H1 (cell line): ENCODE measurements around the gene PSG1. TPM values are rescaled to one million over a fixed set of nuclear protein-coding genes. Genes with fewer than 3 reads are reported as not detected.

ENCODE experiments used
- CTCF ChIA-PET: fragments of 300-600 bp; sonication (Branson Sonifier 250); formaldehyde crosslinking; loops from one replicate; lab custom pipeline; 2021; ENCODE audit not compliant: partially characterized antibody; lab: Charles Lee
- POLR2A ChIA-PET: fragments of 300-600 bp; sonication (Branson Sonifier 250); formaldehyde crosslinking; loops from one replicate; lab custom pipeline; 2021; ENCODE audit warnings: inconsistent platforms; ENCODE audit not compliant: partially characterized antibody; lab: Charles Lee
- DNase-seq, 2 experiments: peaks; one replicate each; pipeline versions ENCODE4 v3.0.0 to v3.0.0-alpha.2; 2010 to 2022; ENCODE audit warnings: low spot score in 2 of 2, low read depth in 1 of 2, mixed read lengths in 1 of 2
- FAIRE-seq: peaks from 2 replicates; lab custom pipeline; 2011; peaks lifted over from hg19 to GRCh38; lab: Jason Lieb, UNC
- H2AFZ ChIP-seq: 2 replicates; pipeline ENCODE4 v1.8.1; 2012; ENCODE audit warnings: low read length, inconsistent platforms
- H2AK5ac ChIP-seq: 2 replicates; pipeline ENCODE4 v1.6.1; 2013; ENCODE audit warnings: low read depth, low read length
- H2BK120ac ChIP-seq: replicated peaks from 2 replicates; pipeline ENCODE3; 2013; ENCODE audit warnings: low read depth, low read length, inconsistent platforms
- H2BK12ac ChIP-seq: 2 replicates; pipeline ENCODE4 v1.6.1; 2013; ENCODE audit warnings: low read depth, low read length
- H2BK15ac ChIP-seq: 2 replicates; pipeline ENCODE4 v1.6.1; 2013; ENCODE audit warnings: low read length
- H2BK20ac ChIP-seq: 2 replicates; pipeline ENCODE4 v1.6.1; 2013; ENCODE audit warnings: low read length
- H2BK5ac ChIP-seq: 2 replicates; pipeline ENCODE4 v1.6.1; 2013; ENCODE audit warnings: low read depth, low read length
- H3K14ac ChIP-seq: 2 replicates; pipeline ENCODE4 v1.6.1; 2013; ENCODE audit warnings: inconsistent platforms; ENCODE audit not compliant: insufficient read length
- H3K18ac ChIP-seq: 2 replicates; pipeline ENCODE4 v1.6.1; 2013; ENCODE audit warnings: low read length; ENCODE audit errors: extremely low read depth
- H3K23ac ChIP-seq: 2 replicates; pipeline ENCODE4 v1.6.1; 2013; ENCODE audit warnings: inconsistent platforms; ENCODE audit not compliant: insufficient read length
- H3K23me2 ChIP-seq: 2 replicates; pipeline ENCODE4 v1.6.1; 2013; ENCODE audit warnings: low read depth, low read length
- H3K27ac ChIP-seq: 2 replicates; pipeline ENCODE4 v1.6.1; 2011; ENCODE audit warnings: low read depth, low read length, inconsistent platforms
- H3K27me3 ChIP-seq, 4 experiments: replicated peaks in 1 of 4; 1 replicate in 1 of 4; 2 replicates in 3 of 4; pipeline versions ENCODE4 v1.6.1 to v1.8.1; 2011 to 2013; ENCODE audit warnings: low read length in 3 of 4, mild to moderate bottlenecking in 3 of 4, inconsistent platforms in 2 of 4, mixed read lengths in 2 of 4, moderate library complexity in 1 of 4; ENCODE audit not compliant: control insufficient read depth in 3 of 4, insufficient read depth in 3 of 4; ENCODE audit errors: extremely low read depth in 1 of 4
- H3K36me3 ChIP-seq, 4 experiments: 2 replicates each; pipeline versions ENCODE4 v1.6.1 to v1.8.1; 2011 to 2013; ENCODE audit warnings: mild to moderate bottlenecking in 4 of 4, low read length in 3 of 4, moderate library complexity in 2 of 4, control low read depth in 1 of 4, inconsistent platforms in 1 of 4; ENCODE audit not compliant: insufficient read depth in 4 of 4, control insufficient read depth in 2 of 4
- H3K4ac ChIP-seq: replicated peaks from 2 replicates; pipeline ENCODE3; 2013; ENCODE audit warnings: low read length, low read depth, mixed read lengths, inconsistent platforms; ENCODE audit not compliant: insufficient read length
- H3K4me1 ChIP-seq, 4 experiments: replicated peaks in 1 of 4; 1 replicate in 1 of 4; 2 replicates in 3 of 4; pipeline versions ENCODE4 v1.6.1 to v1.8.1; 2011 to 2013; ENCODE audit warnings: low read length in 3 of 4, inconsistent platforms in 2 of 4, mixed read lengths in 1 of 4; ENCODE audit not compliant: insufficient read depth in 4 of 4, control insufficient read depth in 3 of 4
- H3K4me2 ChIP-seq, 2 experiments: 2 replicates each; pipeline versions ENCODE4 v1.6.1 to v1.8.1; 2011 to 2013; ENCODE audit warnings: low read depth in 2 of 2, low read length in 2 of 2, control low read depth in 1 of 2, inconsistent platforms in 1 of 2, mild to moderate bottlenecking in 1 of 2; ENCODE audit not compliant: insufficient read depth in 1 of 2
- H3K4me3 ChIP-seq, 4 experiments: fragments of 200-600, 300-600 bp in 1 of 4; sonication (generic), shearing (Covaris generic), sonication (Bioruptor Twin) in 1 of 4; 2 replicates each; pipeline versions ENCODE4 v1.5.1 to v1.8.1; 2011 to 2016; ENCODE audit warnings: low read length in 4 of 4, low read depth in 3 of 4, control low read depth in 2 of 4, inconsistent platforms in 2 of 4, mild to moderate bottlenecking in 2 of 4, mixed read lengths in 1 of 4, moderate library complexity in 1 of 4; ENCODE audit not compliant: insufficient read depth in 2 of 4; ENCODE audit errors: extremely low read depth in 1 of 4
- H3K56ac ChIP-seq: replicated peaks from 2 replicates; pipeline ENCODE3; 2013; ENCODE audit warnings: low read depth, mild to moderate bottlenecking, mixed read lengths, low read length, inconsistent platforms; ENCODE audit not compliant: insufficient read length
- H3K79me1 ChIP-seq: 2 replicates; pipeline ENCODE4 v1.6.1; 2013; ENCODE audit warnings: low read depth, low read length, control low read depth
- H3K79me2 ChIP-seq, 2 experiments: 2 replicates each; pipeline versions ENCODE4 v1.6.1 to v1.8.1; 2012 to 2013; ENCODE audit warnings: low read length in 2 of 2, mild to moderate bottlenecking in 2 of 2, inconsistent platforms in 1 of 2; ENCODE audit not compliant: insufficient read depth in 2 of 2, control insufficient read depth in 1 of 2
- H3K9ac ChIP-seq, 4 experiments: replicated peaks in 1 of 4; 1 replicate in 1 of 4; 2 replicates in 3 of 4; pipeline versions ENCODE4 v1.6.1 to v1.8.1; 2011 to 2013; ENCODE audit warnings: low read depth in 3 of 4, low read length in 3 of 4, control low read depth in 2 of 4, mild to moderate bottlenecking in 2 of 4, moderate library complexity in 2 of 4, inconsistent platforms in 1 of 4; ENCODE audit errors: extremely low read depth in 1 of 4
- H3K9me3 ChIP-seq, 2 experiments: 2 replicates each; pipeline versions ENCODE4 v1.6.1 to v1.8.1; 2012 to 2013; ENCODE audit warnings: mild to moderate bottlenecking in 2 of 2, moderate library complexity in 2 of 2, control low read depth in 1 of 2, inconsistent platforms in 1 of 2, low read depth in 1 of 2, low read length in 1 of 2, mixed read lengths in 1 of 2; ENCODE audit not compliant: insufficient read depth in 2 of 2
- H4K20me1 ChIP-seq, 2 experiments: replicated peaks in 1 of 2; 2 replicates each; pipeline versions ENCODE3 to v1.8.1; 2011 to 2013; ENCODE audit warnings: inconsistent platforms in 2 of 2, low read length in 2 of 2, mild to moderate bottlenecking in 1 of 2; ENCODE audit not compliant: insufficient read depth in 2 of 2, control insufficient read depth in 1 of 2
- H4K5ac ChIP-seq: 2 replicates; pipeline ENCODE4 v1.6.1; 2013; ENCODE audit warnings: low read length, low read depth, mixed read lengths, inconsistent platforms; ENCODE audit not compliant: insufficient read length
- H4K8ac ChIP-seq: 2 replicates; pipeline ENCODE4 v1.8.0; 2013; ENCODE audit warnings: mild to moderate bottlenecking, moderate library complexity, low read length, inconsistent platforms; ENCODE audit not compliant: insufficient read depth; ENCODE audit errors: extremely low read depth
- H4K91ac ChIP-seq: replicated peaks from 2 replicates; pipeline ENCODE3; 2013; ENCODE audit warnings: low read length, mixed read lengths, inconsistent platforms; ENCODE audit not compliant: insufficient read length
- BACH1 ChIP-seq: IDR thresholded peaks from 2 replicates; pipeline ENCODE4 v1.6.1; 2012; ENCODE audit warnings: low read length, improper control_type of control experiment
- BRCA1 ChIP-seq: IDR thresholded peaks from 2 replicates; pipeline ENCODE4 v1.6.1; 2012; ENCODE audit warnings: low read depth, low read length, improper control_type of control experiment
- EGR1 ChIP-seq: IDR thresholded peaks from 2 replicates; pipeline ENCODE4 v1.6.1; 2011; ENCODE audit warnings: low read depth, low read length, borderline replicate concordance
- HDAC2 ChIP-seq, 2 experiments: fragments of 300-600 bp in 1 of 2; sonication (generic) in 1 of 2; IDR thresholded peaks; 2 replicates each; pipeline ENCODE4 v1.6.1; 2011 to 2012; ENCODE audit warnings: low read depth in 2 of 2, low read length in 2 of 2, mild to moderate bottlenecking in 2 of 2, moderate library complexity in 2 of 2, borderline replicate concordance in 1 of 2, inconsistent platforms in 1 of 2
- HDAC6 ChIP-seq: IDR thresholded peaks from one replicate; pipeline ENCODE4 v1.7.1; 2012; ENCODE audit warnings: low read depth, mild to moderate bottlenecking, inconsistent platforms, low read length, moderate library complexity
- JUN ChIP-seq: IDR thresholded peaks from 2 replicates; pipeline ENCODE4 v1.6.1; 2011; ENCODE audit warnings: low read depth, mild to moderate bottlenecking, improper control_type of control experiment, low read length
- POLR2A ChIP-seq, 2 experiments: IDR thresholded peaks; 1 replicate in 1 of 2; 2 replicates in 1 of 2; pipeline ENCODE4 v1.6.1; 2011; ENCODE audit warnings: low read depth in 2 of 2, low read length in 2 of 2, mild to moderate bottlenecking in 2 of 2; ENCODE audit errors: control extremely low read depth in 1 of 2
- SAP30 ChIP-seq: fragments of 300-600 bp; sonication (generic); IDR thresholded peaks from 2 replicates; pipeline ENCODE4 v1.7.1; 2012; ENCODE audit warnings: low read length, moderate library complexity, mild to moderate bottlenecking, inconsistent platforms; ENCODE audit not compliant: insufficient read depth, insufficient replicate concordance
- TEAD4 ChIP-seq: IDR thresholded peaks from 2 replicates; pipeline ENCODE4 v1.6.1; 2012; ENCODE audit warnings: low read depth, low read length, inconsistent platforms, mixed read lengths
- WGBS, 2 experiments: shearing (Covaris generic) in 1 of 2; methylation state at CpG; one replicate each; pipeline versions ENCODE4 v1.1.6 to v1.1.7; 2013 to 2015; ENCODE audit warnings: low lambda C conversion rate in 2 of 2, mixed read lengths in 2 of 2, inconsistent platforms in 1 of 2, low coverage in 1 of 2, missing lambda C conversion rate in 1 of 2; ENCODE audit not compliant: insufficient replicate concordance in 2 of 2, insufficient coverage in 1 of 2, insufficient read length in 1 of 2; ENCODE audit errors: extremely low coverage in 1 of 2, missing lambda C conversion rate in 1 of 2; 5-methylcytosine and 5-hydroxymethylcytosine counted together
- polyA plus RNA-seq, 7 experiments: library from polyadenylated mRNA; depleted of rRNA in 3 of 7; stranded (reverse) in 5 of 7; unstranded in 2 of 7; fragments of >200 nt in 5 of 7; fragments of 200-250 nt in 2 of 7; gene quantifications; 1 replicate in 5 of 7; 2 replicates in 1 of 7; 4 replicates in 1 of 7; pipeline versions ENCODE4 v1.2.1 to v1.2.3, GENCODE V29; 2011 to 2013; ENCODE audit warnings: missing spikeins in 2 of 7, mixed read lengths in 2 of 7
- total RNA-seq: library from RNA; stranded (reverse); fragmentation: NEBNext Ultra II Directional; extraction: Animal tissue kit (Norgen Biotek cat#: 25700); gene quantifications from 2 replicates; pipeline ENCODE4 v1.2.1, GENCODE V29; 2021
- TF ChIP-seq, protein P1 (sequence below), 3 experiments: IDR thresholded peaks; 1 replicate in 2 of 3; 2 replicates in 1 of 3; pipeline versions ENCODE4 v1.5.1 to v1.6.1; 2011; ENCODE audit warnings: low read length in 3 of 3, mild to moderate bottlenecking in 3 of 3, inconsistent platforms in 2 of 3, low read depth in 1 of 3, moderate library complexity in 1 of 3; ENCODE audit not compliant: insufficient read depth in 1 of 3; ENCODE audit errors: control extremely low read depth in 1 of 3

PSG1 gene
- total and polyA plus RNA-seq, 2 of the 8 experiments (the other 6 are each of a cell fraction or from before 2014, with no cell fraction given), result not detected

- no peak overlapping the region for H2AK5ac ChIP-seq
- POLR2A ChIA-PET, result no interaction called here
- H3K79me1 ChIP-seq, result no peaks in the 10 kb centered on the region
- no peaks in the 10 kb centered on the region for H3K79me2 ChIP-seq
- DNase-seq (no peak), FAIRE-seq (no peak)
- H3K18ac ChIP-seq, result no peak overlapping the region
- WGBS, 2 experiments, result 63% methylated on average over 1 of the region's 1 CpG; no CpG with 5 or more reads in 1 of the 2 experiments
- no peak overlapping the region for H2BK120ac ChIP-seq
- no peaks in the 10 kb centered on the region for H3K23me2 ChIP-seq
- no peak overlapping the region for H2AFZ ChIP-seq
- peaks cover 14 to 42% of the 10 kb centered on the region in 2 experiments for H3K9me3 ChIP-seq
- no peaks in the 10 kb centered on the region for H3K4me1 ChIP-seq
- no peak overlapping the region for H3K4ac ChIP-seq
- CTCF ChIA-PET, result no interaction called here
- H3K14ac ChIP-seq, result no peak overlapping the region
- no peak overlapping the region for H2BK5ac ChIP-seq
- no peaks in the 10 kb centered on the region for H3K36me3 ChIP-seq
- no peak overlapping the region for H4K8ac ChIP-seq
- no peak overlapping the region for H3K9ac ChIP-seq
- H3K23ac ChIP-seq, result no peak overlapping the region
- H4K20me1 ChIP-seq, result no peaks in the 10 kb centered on the region
- no peak overlapping the region for H3K27ac ChIP-seq
- no peak overlapping the region for H2BK12ac ChIP-seq
- H3K56ac ChIP-seq, result no peak overlapping the region
- H3K27me3 ChIP-seq, result no peaks in the 10 kb centered on the region
- H3K4me2 ChIP-seq, result no peak overlapping the region
- no peak overlapping the region for H4K5ac ChIP-seq
- H4K91ac ChIP-seq, result no peak overlapping the region
- H2BK20ac ChIP-seq, result no peak overlapping the region
- no peak overlapping the region for H3K4me3 ChIP-seq
- H2BK15ac ChIP-seq, result no peak overlapping the region
- TF ChIP-seq TEAD4 (no peak), HDAC2 (IDR thresholded peaks at IDR 0.05; ENCODE audit: borderline replicate concordance in 1 of 2, low read depth in 2 of 2, low read length in 2 of 2) (no peak), JUN (no peak), BACH1 (no peak), SAP30 (no peak), BRCA1 (no peak), EGR1 (no peak), HDAC6 (no peak), POLR2A (IDR thresholded peaks at IDR 0.05; ENCODE audit: control extremely low read depth in 1 of 2, low read depth in 2 of 2, low read length in 2 of 2) (no peak)
- TF ChIP-seq, protein P1, sequence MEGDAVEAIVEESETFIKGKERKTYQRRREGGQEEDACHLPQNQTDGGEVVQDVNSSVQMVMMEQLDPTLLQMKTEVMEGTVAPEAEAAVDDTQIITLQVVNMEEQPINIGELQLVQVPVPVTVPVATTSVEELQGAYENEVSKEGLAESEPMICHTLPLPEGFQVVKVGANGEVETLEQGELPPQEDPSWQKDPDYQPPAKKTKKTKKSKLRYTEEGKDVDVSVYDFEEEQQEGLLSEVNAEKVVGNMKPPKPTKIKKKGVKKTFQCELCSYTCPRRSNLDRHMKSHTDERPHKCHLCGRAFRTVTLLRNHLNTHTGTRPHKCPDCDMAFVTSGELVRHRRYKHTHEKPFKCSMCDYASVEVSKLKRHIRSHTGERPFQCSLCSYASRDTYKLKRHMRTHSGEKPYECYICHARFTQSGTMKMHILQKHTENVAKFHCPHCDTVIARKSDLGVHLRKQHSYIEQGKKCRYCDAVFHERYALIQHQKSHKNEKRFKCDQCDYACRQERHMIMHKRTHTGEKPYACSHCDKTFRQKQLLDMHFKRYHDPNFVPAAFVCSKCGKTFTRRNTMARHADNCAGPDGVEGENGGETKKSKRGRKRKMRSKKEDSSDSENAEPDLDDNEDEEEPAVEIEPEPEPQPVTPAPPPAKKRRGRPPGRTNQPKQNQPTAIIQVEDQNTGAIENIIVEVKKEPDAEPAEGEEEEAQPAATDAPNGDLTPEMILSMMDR (IDR thresholded peaks at IDR 0.05; ENCODE audit: control extremely low read depth in 1 of 3, insufficient read depth in 1 of 3, low read depth in 1 of 3, low read length in 3 of 3), result no peak
These were observed 48.1 kb downstream of the PSG1 start for GRCh38 chr19:42831221-42832019.
